HepG2 (cell line): ENCODE data around the gene VEGFA. TPM values are rescaled to one million over a fixed set of nuclear protein-coding genes. Genes with fewer than 3 reads are reported as not detected.

ENCODE experiments used
- CHD4 ChIP-seq: fragments of 200-600 bp; sonication (generic); IDR thresholded peaks from 2 replicates; pipeline ENCODE4 v1.7.0; 2017; ENCODE audit warnings: mild to moderate bottlenecking, low read length, borderline replicate concordance
- DBP ChIP-seq: sonication (generic); formaldehyde crosslinking; IDR thresholded peaks from 2 replicates; pipeline ENCODE4 v1.4.0; 2020; ENCODE audit warnings: missing genetic modification reagents; ENCODE audit errors: not compliant biosample characterization
- EZH2 ChIP-seq: conservative IDR thresholded peaks from 2 replicates; pipeline ENCODE4 v1.6.1; 2012; ENCODE audit warnings: mild to moderate bottlenecking, low read depth, low read length, moderate library complexity
- HES4 ChIP-seq: sonication (generic); formaldehyde crosslinking; IDR thresholded peaks from 2 replicates; pipeline ENCODE4 v1.9.0; 2021; ENCODE audit warnings: mild to moderate bottlenecking, missing genetic modification reagents, borderline replicate concordance
- KLF9 ChIP-seq: IDR thresholded peaks from 2 replicates; pipeline ENCODE4 v1.6.1; 2016; ENCODE audit warnings: low read depth
- MLLT10 ChIP-seq: sonication (generic); formaldehyde crosslinking; IDR thresholded peaks from 2 replicates; pipeline ENCODE4 v1.4.0; 2020; ENCODE audit warnings: missing genetic modification reagents
- PRDM15 ChIP-seq: sonication (generic); formaldehyde crosslinking; IDR thresholded peaks from 2 replicates; pipeline ENCODE4 v1.4.0; 2020; ENCODE audit warnings: missing genetic modification reagents
- RBFOX2 ChIP-seq: fragments of 200-400 bp; formaldehyde crosslinking; IDR thresholded peaks from 2 replicates; pipeline ENCODE4 v1.6.1; 2017; ENCODE audit warnings: low read depth, mild to moderate bottlenecking, low read length
- ZBTB25 ChIP-seq: IDR thresholded peaks from 2 replicates; pipeline ENCODE4 v1.6.1; 2018; ENCODE audit warnings: missing genetic modification reagents
- ZNF142 ChIP-seq: sonication (generic); formaldehyde crosslinking; IDR thresholded peaks from 2 replicates; pipeline ENCODE4 v1.4.0; 2020; ENCODE audit warnings: missing genetic modification reagents
- ZNF382 ChIP-seq: sonication (generic); formaldehyde crosslinking; IDR thresholded peaks from 2 replicates; pipeline ENCODE4 v1.5.0; 2020; ENCODE audit warnings: missing genetic modification reagents, mild to moderate bottlenecking, borderline replicate concordance
- ZNF713 ChIP-seq: sonication (generic); formaldehyde crosslinking; IDR thresholded peaks from 2 replicates; pipeline ENCODE4 v1.4.0; 2020; ENCODE audit warnings: mild to moderate bottlenecking, missing genetic modification reagents
- polyA plus RNA-seq, 8 experiments: library from polyadenylated mRNA; depleted of rRNA in 3 of 8; stranded (reverse) in 7 of 8; unstranded in 1 of 8; fragments of >200 nt; fragmentation: Illumina TruSeq in 4 of 8; extraction: Trizol in 4 of 8; gene quantifications; 2 replicates each; pipeline versions ENCODE4 v1.2.1 to v1.2.3, GENCODE V29; 2011 to 2016; ENCODE audit warnings: low read depth in 4 of 8, missing spikeins in 1 of 8, mixed read lengths in 1 of 8; ENCODE audit not compliant: insufficient read depth in 1 of 8
- total RNA-seq, 5 experiments: library from RNA; depleted of rRNA; stranded (reverse); fragments of >200 nt; fragmentation: Illumina TruSeq; extraction: Trizol; gene quantifications; 2 replicates each; pipeline ENCODE4 v1.2.3, GENCODE V29; 2016; ENCODE audit warnings: low read depth in 1 of 5
- TF ChIP-seq, protein P1 (sequence below): conservative IDR thresholded peaks from 2 replicates; pipeline ENCODE4 v1.6.1; 2018; ENCODE audit warnings: missing genetic modification reagents
- TF ChIP-seq, protein P2 (sequence below): sonication (generic); formaldehyde crosslinking; IDR thresholded peaks from 2 replicates; pipeline ENCODE4 v1.4.0; 2020; ENCODE audit warnings: mild to moderate bottlenecking, missing genetic modification reagents

Gene VEGFA
- total and polyA plus RNA-seq, 2 of the 13 experiments (the other 11 are each of a cell fraction or from before 2014, with no cell fraction given) = 68.1 to 629 TPM

GRCh38 chr6:43771210-43771857 lies 1.3 kb downstream of the VEGFA start (continued):
- TF ChIP-seq PRDM15 (CRISPR knock-in tag) = peak; percentile 62
- TF ChIP-seq ZNF382 (CRISPR knock-in tag) = no peak
- peak; percentile 77; the same call in 1 of the 2 replicates for TF ChIP-seq KLF9
- TF ChIP-seq, protein P1, sequence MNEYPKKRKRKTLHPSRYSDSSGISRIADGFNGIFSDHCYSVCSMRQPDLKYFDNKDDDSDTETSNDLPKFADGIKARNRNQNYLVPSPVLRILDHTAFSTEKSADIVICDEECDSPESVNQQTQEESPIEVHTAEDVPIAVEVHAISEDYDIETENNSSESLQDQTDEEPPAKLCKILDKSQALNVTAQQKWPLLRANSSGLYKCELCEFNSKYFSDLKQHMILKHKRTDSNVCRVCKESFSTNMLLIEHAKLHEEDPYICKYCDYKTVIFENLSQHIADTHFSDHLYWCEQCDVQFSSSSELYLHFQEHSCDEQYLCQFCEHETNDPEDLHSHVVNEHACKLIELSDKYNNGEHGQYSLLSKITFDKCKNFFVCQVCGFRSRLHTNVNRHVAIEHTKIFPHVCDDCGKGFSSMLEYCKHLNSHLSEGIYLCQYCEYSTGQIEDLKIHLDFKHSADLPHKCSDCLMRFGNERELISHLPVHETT (CRISPR knock-in tag) = peak; percentile 23; the same call in 1 of the 2 replicates
- peak; percentile 99 for TF ChIP-seq ZNF713 (CRISPR knock-in tag)
- TF ChIP-seq ZNF142 (CRISPR knock-in tag) = peak; percentile 87
- TF ChIP-seq RBFOX2 = peak; percentile 98
- TF ChIP-seq DBP (CRISPR knock-in tag) = no peak
- no peak for TF ChIP-seq EZH2
- 0 out of 2 replicates have a peak, but pooled peaks have one; percentile 25 for TF ChIP-seq HES4 (CRISPR knock-in tag)
- TF ChIP-seq CHD4 = no peak
- TF ChIP-seq, protein P2, sequence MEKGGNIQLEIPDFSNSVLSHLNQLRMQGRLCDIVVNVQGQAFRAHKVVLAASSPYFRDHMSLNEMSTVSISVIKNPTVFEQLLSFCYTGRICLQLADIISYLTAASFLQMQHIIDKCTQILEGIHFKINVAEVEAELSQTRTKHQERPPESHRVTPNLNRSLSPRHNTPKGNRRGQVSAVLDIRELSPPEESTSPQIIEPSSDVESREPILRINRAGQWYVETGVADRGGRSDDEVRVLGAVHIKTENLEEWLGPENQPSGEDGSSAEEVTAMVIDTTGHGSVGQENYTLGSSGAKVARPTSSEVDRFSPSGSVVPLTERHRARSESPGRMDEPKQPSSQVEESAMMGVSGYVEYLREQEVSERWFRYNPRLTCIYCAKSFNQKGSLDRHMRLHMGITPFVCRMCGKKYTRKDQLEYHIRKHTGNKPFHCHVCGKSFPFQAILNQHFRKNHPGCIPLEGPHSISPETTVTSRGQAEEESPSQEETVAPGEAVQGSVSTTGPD (CRISPR knock-in tag) = no peak
- no peak for TF ChIP-seq MLLT10 (CRISPR knock-in tag)
- TF ChIP-seq ZBTB25 (CRISPR knock-in tag) = 0 out of 2 replicates have a peak, but pooled peaks have one; percentile 36
